Activated CD8-positive, alpha-beta memory T cell treated with anti-CD3 and anti-CD28 coated beads for 48 hours (primary cell): ENCODE results near the gene LRIG1.

ENCODE experiments used
- DNase-seq, 3 experiments: peaks; one replicate each; pipeline ENCODE4 v3.0.0-alpha.2; 2020; ENCODE audit warnings: low read depth in 2 of 3, low spot score in 2 of 3

LRIG1 gene

DNA sequence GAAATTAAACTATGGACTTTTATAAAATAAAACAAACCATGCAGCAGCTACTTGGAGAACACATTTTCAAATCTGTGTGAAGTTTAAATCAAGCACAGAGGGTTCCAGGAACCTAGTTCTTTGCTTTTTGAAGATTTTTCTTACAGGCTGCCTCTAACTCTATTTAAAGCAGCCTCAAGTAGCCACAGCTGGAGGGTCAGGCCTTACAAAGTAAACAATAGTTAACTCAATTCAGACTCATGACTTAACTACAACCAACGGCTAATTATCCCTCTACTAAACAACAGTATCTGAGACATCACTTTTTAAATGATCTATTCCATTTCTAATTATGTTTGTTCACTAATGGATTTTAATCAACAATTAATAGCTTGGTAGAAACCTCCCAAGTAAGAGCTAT is 9.8 kb downstream of the LRIG1 start:
- DNase-seq: no peak

- DNase-seq: no peak
Observed at GRCh38 chr3:66490214-66490613, 10.6 kb downstream of the LRIG1 start.

- DNase-seq: no peak
Observed at GRCh38 chr3:66489581-66489980, 11.2 kb downstream of the LRIG1 start.

DNA sequence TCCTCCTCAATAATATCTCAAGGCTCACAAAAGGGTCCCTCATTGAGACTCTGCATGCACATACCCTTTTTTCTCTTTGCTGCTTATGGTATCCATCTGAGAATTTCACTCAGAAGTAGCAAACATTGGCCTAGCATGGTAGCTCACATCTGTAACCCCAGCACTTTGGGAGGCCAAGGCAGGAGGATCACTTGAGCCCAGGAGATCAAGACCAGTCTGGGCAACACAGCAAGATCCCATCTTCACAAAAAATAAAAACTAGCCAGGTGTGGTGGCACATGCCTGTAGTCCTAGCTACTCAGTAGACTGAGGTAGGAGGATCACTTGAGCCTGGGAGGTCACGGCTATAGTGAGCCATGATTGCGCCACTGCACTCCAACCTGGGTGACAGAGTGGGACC is 11.7 kb downstream of the LRIG1 start:
- no peak for DNase-seq

DNA sequence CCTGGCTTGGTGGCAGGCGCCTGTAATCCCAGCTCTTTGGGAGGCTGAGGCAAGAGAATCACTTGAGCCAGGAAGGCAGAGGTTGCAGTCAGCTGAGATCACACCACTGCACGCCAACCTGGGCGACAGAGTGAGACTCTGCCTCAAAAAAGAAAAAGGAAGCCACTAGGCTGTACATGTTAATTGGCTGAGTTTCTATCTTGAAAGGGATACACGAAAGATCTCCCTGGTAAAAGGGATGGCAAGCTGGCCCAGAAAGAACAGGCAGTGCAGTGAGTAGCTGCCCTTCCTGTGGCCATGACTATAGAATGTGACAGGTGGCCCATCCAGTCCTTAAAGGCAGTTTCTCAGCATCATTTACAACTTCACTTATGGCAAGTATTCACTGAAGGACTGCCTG is 12.3 kb downstream of the LRIG1 start:
- DNase-seq: no peak

DNA sequence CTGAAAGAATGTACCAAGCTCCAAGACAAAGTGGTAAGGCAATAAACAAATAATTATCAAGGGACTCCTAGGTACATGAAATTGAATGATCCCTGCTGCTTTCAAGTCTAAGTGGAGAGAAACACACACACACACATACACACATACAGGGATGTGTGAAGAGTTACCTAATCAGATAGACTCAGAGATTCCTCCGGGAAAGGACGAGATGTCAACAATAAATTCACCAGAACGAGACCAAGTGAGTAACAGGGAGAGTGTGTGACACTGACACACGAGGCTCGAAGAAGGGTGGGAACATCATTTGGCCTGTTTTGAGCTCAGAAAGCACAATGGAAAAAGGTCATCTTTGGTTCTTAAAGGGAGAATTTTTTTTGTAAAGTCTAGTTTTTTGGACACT is 13.4 kb downstream of the LRIG1 start:
- DNase-seq: no peak

- no peak for DNase-seq
Observed at GRCh38 chr3:66486646-66487045, 14.2 kb downstream of the LRIG1 start.

DNA sequence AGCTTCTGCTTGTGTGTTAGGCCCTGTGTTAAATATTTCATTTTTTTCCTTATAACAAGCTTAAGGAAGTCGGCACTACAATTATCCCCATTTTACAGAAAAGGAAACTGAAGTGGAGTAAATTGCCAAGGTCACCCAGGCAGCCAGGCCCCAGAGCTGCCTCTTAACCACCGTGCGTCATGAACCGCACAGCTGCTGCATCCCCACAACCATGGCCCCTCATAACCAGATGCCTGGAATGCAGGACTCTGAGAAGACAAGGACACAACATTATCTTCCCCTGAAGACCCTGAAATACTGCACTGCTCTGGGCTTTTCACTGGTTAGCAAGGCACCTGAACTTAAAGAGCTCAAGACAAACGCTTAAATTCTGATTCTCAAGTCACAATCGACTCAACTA is 14.6 kb downstream of the LRIG1 start:
- no peak for DNase-seq

GRCh38 chr3:66485291-66485968 is 15.4 kb downstream of the LRIG1 start:
- DNase-seq: no peak

- DNase-seq: no peak
Observed at GRCh38 chr3:66484106-66484844, 16.5 kb downstream of the LRIG1 start.

DNA sequence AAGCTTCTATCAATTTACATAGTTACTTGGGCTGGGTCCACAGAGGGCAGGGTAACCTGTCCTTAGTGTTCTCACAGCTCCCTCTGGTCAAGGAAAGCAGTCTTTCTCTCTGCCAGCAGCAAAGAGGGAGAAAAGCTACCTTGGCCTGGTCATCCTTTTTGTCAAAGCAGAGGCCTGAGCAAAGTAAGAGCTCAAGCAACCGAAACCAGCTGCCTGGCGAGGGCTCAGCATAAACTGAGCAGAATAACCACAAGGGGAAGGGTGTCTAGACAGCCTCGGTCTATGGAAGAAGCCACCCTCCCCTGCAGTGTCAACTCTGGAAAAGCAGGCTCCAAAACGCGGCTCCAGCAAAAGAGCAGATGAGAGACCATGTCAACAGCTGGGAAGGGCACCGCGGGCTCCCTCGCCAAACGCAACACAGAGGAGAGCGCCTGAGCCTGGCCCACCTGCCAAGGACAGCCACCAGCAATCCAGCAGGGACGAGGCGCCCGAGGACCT is 17.4 kb downstream of the LRIG1 start:
- DNase-seq: no peak

DNA sequence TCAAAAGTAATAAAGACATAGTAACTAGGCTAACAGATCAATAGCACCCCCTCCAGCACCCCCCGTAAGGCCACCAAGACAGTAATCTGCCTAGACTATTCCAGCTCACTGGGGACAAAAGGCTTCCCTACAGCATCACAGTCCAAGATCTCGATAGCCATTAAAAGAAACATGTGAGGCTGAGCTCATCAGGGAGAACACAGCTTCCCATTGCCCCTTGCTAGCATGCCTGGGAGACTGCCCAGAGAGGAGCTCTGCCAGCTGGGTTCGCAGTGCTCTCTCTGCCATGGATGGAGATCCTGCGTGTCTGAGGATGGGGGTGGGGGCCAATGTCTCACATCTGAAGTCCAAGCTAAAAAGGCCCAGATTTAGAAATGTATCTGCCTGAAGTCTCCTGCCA is 17.8 kb downstream of the LRIG1 start:
- DNase-seq: no peak

- no peak for DNase-seq
Observed at GRCh38 chr3:66482018-66482404, 18.8 kb downstream of the LRIG1 start.

- DNase-seq: no peak
Observed at GRCh38 chr3:66481071-66482017, 19.5 kb downstream of the LRIG1 start.

- no peak for DNase-seq
Observed at GRCh38 chr3:66480666-66481065, 20.2 kb downstream of the LRIG1 start.

GRCh38 chr3:66479532-66479947 is 21.3 kb downstream of the LRIG1 start:
- DNase-seq: no peak

DNA sequence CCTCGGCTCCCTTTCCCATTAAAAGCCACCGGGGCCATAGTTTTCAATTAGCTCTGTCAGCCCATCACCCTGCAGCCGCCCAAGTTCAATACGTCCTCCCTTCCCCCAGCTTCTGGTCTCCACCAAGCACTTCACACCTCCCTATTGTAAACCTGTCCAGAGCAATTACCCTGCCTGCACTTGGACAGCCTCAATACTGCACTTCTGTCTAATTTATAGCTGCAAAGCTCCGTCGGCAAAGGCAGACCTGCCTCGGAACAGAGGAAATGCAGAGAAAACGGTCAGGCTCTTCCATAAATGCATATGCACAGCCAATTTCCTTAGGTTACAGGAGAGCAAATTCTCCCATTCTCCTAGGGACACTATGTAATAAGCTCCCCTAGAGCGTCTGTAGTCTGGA is 21.9 kb downstream of the LRIG1 start:
- DNase-seq: no peak

DNA sequence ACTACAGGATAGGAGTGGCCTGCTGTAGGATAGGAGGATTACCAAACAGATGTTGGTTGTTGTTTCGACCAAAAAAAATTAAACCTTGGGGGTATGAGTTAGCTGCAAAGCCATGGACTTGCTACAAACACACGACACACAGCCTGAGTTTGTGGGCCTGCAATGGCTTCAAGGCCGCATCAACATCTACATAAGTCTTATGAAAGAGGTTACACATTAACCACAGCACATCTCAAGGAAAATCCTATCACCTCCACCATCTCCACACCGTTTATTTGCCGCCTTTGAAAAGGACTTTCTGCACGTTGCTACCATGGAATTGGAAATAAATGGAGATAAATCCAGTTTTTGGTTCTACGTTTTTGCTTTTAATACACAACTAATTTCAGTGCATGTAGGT is 23.0 kb downstream of the LRIG1 start:
- no peak for DNase-seq

DNA sequence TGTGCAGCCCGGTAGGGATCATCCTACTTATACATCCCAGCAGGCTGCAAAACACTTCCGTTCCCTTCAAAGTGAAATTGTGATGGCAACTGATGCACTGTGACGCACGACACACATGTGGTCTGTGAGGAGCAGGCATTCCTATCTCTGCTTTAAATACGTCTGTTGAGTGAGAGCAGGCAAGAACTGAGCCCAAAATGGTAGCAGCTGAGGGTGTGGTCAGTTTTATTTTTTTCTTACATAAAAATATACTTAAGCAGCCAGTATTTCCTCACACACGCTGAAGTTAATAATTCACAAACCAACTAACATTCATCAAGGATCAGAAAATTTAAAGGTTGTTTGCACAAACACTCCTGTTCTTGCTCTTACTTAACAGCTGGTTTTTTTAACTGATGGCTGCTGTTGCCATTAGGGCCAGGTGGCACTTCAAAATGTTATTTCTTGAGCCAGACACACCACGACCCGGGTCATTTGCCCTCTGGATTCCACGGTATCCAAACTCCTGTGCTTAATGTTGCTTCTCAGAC is 23.9 kb downstream of the LRIG1 start:
- DNase-seq: no peak

- DNase-seq: no peak
Observed at GRCh38 chr3:66475386-66476020, 25.3 kb downstream of the LRIG1 start.

DNA sequence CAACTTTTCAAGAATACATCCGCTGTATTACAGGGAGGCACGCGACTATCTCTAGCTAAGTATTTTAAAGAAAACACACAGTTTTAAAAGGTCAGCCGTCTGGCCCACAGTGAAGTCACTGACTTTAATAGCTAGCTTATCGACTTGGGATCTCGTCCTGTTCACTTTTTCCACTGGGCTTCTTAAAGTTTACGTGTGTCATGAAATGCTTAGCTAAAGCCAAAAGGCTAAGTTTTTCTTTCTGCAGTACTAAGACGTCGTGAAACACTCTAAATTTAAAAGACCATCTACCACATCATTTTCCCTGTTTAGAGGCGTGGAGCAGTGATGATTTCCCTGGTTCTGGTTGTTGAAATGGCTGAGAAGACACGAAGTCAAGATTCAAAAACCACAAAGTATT is 27.1 kb downstream of the LRIG1 start:
- no peak for DNase-seq
